Gastrocnemius medialis (tissue), 4 donors: ENCODE data around the gene HGS.

Experiments
- CTCF ChIP-seq, 5 experiments: fragments of 450-650 bp in 3 of 5; fragments of 200-600 bp in 2 of 5; sonication (generic) in 2 of 5; IDR thresholded peaks in 4 of 5; conservative IDR thresholded peaks in 1 of 5; 1 replicate in 4 of 5; 2 replicates in 1 of 5; pipeline ENCODE4 v1.5.1; 2016 to 2019; ENCODE audit warnings: antibody characterized with exemption in 5 of 5, mild to moderate bottlenecking in 3 of 5, moderate library complexity in 3 of 5
- POLR2A ChIP-seq, 2 donors: fragments of 450-650 bp; IDR thresholded peaks; one replicate each; pipeline ENCODE4 v1.6.1; 2017; ENCODE audit warnings: antibody characterized with exemption in 2 of 2, mild to moderate bottlenecking in 2 of 2, moderate library complexity in 2 of 2

GRCh38 chr17:81687770-81688541, 4.1 kb downstream of the HGS start:
- TF ChIP-seq CTCF (IDR thresholded peaks at IDR 0.05 in 4 of 5, conservative IDR thresholded peaks at IDR 0.05 in 1 of 5) (no peak), POLR2A (IDR thresholded peaks at IDR 0.05) (no peak)
